H9 (cell line): ENCODE measurements around the gene OR5M11. TPM values are rescaled to one million over a fixed set of nuclear protein-coding genes. Genes with fewer than 3 reads are reported as not detected.

Source experiments
- DNase-seq: peaks from one replicate; pipeline ENCODE4 v3.0.0-alpha.2; 2017
- H2AFZ ChIP-seq: one replicate; pipeline ENCODE4 v1.6.1; 2013; ENCODE audit warnings: mild to moderate bottlenecking, low read length, control low read depth, moderate library complexity
- H2AK5ac ChIP-seq: 2 replicates; pipeline ENCODE4 v1.6.1; 2013; ENCODE audit warnings: low read length, control low read depth, mixed read lengths; ENCODE audit not compliant: insufficient read length
- H2BK120ac ChIP-seq: one replicate; pipeline ENCODE4 v1.6.1; 2013; ENCODE audit warnings: low read depth, mild to moderate bottlenecking, low read length, control low read depth, inconsistent platforms; ENCODE audit not compliant: poor library complexity, severe bottlenecking
- H2BK12ac ChIP-seq: 2 replicates; pipeline ENCODE4 v1.6.1; 2013; ENCODE audit warnings: low read length, control low read depth, mixed read lengths, low read depth; ENCODE audit not compliant: insufficient read length
- H2BK15ac ChIP-seq: 2 replicates; pipeline ENCODE4 v1.6.1; 2013; ENCODE audit warnings: low read depth, low read length, control low read depth
- H2BK20ac ChIP-seq: one replicate; pipeline ENCODE4 v1.6.1; 2013; ENCODE audit warnings: low read depth, mild to moderate bottlenecking, low read length, control low read depth, inconsistent platforms; ENCODE audit not compliant: poor library complexity, severe bottlenecking
- H2BK5ac ChIP-seq: 2 replicates; pipeline ENCODE4 v1.6.1; 2013; ENCODE audit warnings: low read length, control low read depth, mixed read lengths; ENCODE audit not compliant: insufficient read length
- H3K14ac ChIP-seq: 2 replicates; pipeline ENCODE4 v1.6.1; 2013; ENCODE audit warnings: low read length, control low read depth; ENCODE audit not compliant: insufficient read depth
- H3K18ac ChIP-seq: 2 replicates; pipeline ENCODE4 v1.6.1; 2013; ENCODE audit warnings: low read depth, mild to moderate bottlenecking, mixed read lengths, low read length, control low read depth; ENCODE audit not compliant: insufficient read length
- H3K23ac ChIP-seq: 2 replicates; pipeline ENCODE4 v1.6.1; 2013; ENCODE audit warnings: low read length, control low read depth, mixed read lengths, low read depth; ENCODE audit not compliant: insufficient read length
- H3K23me2 ChIP-seq: 2 replicates; pipeline ENCODE4 v1.6.1; 2013; ENCODE audit warnings: low read depth, mild to moderate bottlenecking, mixed read lengths, low read length, control low read depth; ENCODE audit not compliant: insufficient read length, poor library complexity, severe bottlenecking
- H3K27ac ChIP-seq: 2 replicates; pipeline ENCODE4 v1.5.1; 2013; ENCODE audit warnings: low read length, control low read depth, mixed read lengths, low read depth; ENCODE audit not compliant: insufficient read length
- H3K27me3 ChIP-seq: 2 replicates; pipeline ENCODE4 v1.6.1; 2013; ENCODE audit warnings: low read length, control low read depth, inconsistent platforms; ENCODE audit not compliant: insufficient read depth
- H3K4ac ChIP-seq: 2 replicates; pipeline ENCODE4 v1.6.1; 2013; ENCODE audit warnings: low read depth, mild to moderate bottlenecking, control low read depth, inconsistent platforms, low read length, moderate library complexity
- H3K4me1 ChIP-seq: 2 replicates; pipeline ENCODE4 v1.6.1; 2013; ENCODE audit warnings: low read length, control low read depth, inconsistent platforms; ENCODE audit not compliant: insufficient read depth
- H3K4me2 ChIP-seq: 2 replicates; pipeline ENCODE4 v1.6.1; 2013; ENCODE audit warnings: low read length, control low read depth, mixed read lengths; ENCODE audit not compliant: insufficient read length, insufficient read depth
- H3K56ac ChIP-seq: 2 replicates; pipeline ENCODE4 v1.6.1; 2013; ENCODE audit warnings: low read depth, mild to moderate bottlenecking, mixed read lengths, low read length, control low read depth; ENCODE audit not compliant: insufficient read length
- H3K79me1 ChIP-seq: 2 replicates; pipeline ENCODE4 v1.6.1; 2013; ENCODE audit warnings: low read depth, mild to moderate bottlenecking, moderate library complexity, low read length, control low read depth, inconsistent platforms; ENCODE audit not compliant: insufficient read depth, poor library complexity, severe bottlenecking
- H3K79me2 ChIP-seq: 2 replicates; pipeline ENCODE4 v1.6.1; 2013; ENCODE audit warnings: low read length, control low read depth, inconsistent platforms; ENCODE audit not compliant: insufficient read depth
- H3K9ac ChIP-seq: 2 replicates; pipeline ENCODE4 v1.6.1; 2013; ENCODE audit warnings: low read length, control low read depth, mixed read lengths; ENCODE audit not compliant: insufficient read length; ENCODE audit errors: extremely low read depth
- H3K9me3 ChIP-seq: one replicate; pipeline ENCODE4 v1.6.1; 2013; ENCODE audit warnings: low read depth, low read length, inconsistent platforms; ENCODE audit not compliant: control insufficient read depth
- H3T11ph ChIP-seq: one replicate; pipeline ENCODE4 v1.6.1; 2013; ENCODE audit warnings: mild to moderate bottlenecking, low read length, control low read depth, inconsistent platforms
- H4K20me1 ChIP-seq: one replicate; pipeline ENCODE4 v1.6.1; 2013; ENCODE audit not compliant: control insufficient read depth, insufficient read length, insufficient read depth
- H4K5ac ChIP-seq: 2 replicates; pipeline ENCODE4 v1.6.1; 2013; ENCODE audit warnings: low read depth, mild to moderate bottlenecking, mixed read lengths, low read length, control low read depth; ENCODE audit not compliant: insufficient read length
- H4K8ac ChIP-seq: replicated peaks from 2 replicates; pipeline ENCODE4 v1.6.1; 2013; ENCODE audit warnings: low read length, control low read depth, mixed read lengths, low read depth; ENCODE audit not compliant: insufficient read length
- H4K91ac ChIP-seq: 2 replicates; pipeline ENCODE4 v1.6.1; 2013; ENCODE audit warnings: low read depth, mild to moderate bottlenecking, moderate library complexity, mixed read lengths, low read length, control low read depth; ENCODE audit not compliant: insufficient read length
- H3K27ac Mint-ChIP-seq, 3 experiments: 2 replicates in 2 of 3; 3 replicates in 1 of 3; pipeline ENCODE4 v1.8.0; 2020 to 2021; ENCODE audit warnings: mixed read lengths in 3 of 3, mild to moderate bottlenecking in 1 of 3, moderate library complexity in 1 of 3
- H3K27me3 Mint-ChIP-seq: 2 replicates; pipeline ENCODE4 v1.8.0; 2021; ENCODE audit warnings: low read depth, mild to moderate bottlenecking, moderate library complexity, mixed read lengths
- H3K36me3 Mint-ChIP-seq, 3 experiments: 2 replicates in 2 of 3; 3 replicates in 1 of 3; pipeline ENCODE4 v1.8.0; 2020 to 2021; ENCODE audit warnings: low read depth in 3 of 3, mixed read lengths in 3 of 3; ENCODE audit not compliant: insufficient read depth in 1 of 3
- H3K4me1 Mint-ChIP-seq, 2 experiments: 2 replicates each; pipeline ENCODE4 v1.8.0; 2020; ENCODE audit warnings: mixed read lengths in 2 of 2
- H3K4me3 Mint-ChIP-seq, 2 experiments: 2 replicates in 1 of 2; 3 replicates in 1 of 2; pipeline ENCODE4 v1.8.0; 2020 to 2021; ENCODE audit warnings: mild to moderate bottlenecking in 2 of 2, mixed read lengths in 2 of 2, moderate library complexity in 1 of 2
- H3K9me3 Mint-ChIP-seq, 2 experiments: 2 replicates in 1 of 2; 3 replicates in 1 of 2; pipeline ENCODE4 v1.8.0; 2020; ENCODE audit warnings: mild to moderate bottlenecking in 2 of 2, mixed read lengths in 2 of 2, moderate library complexity in 1 of 2
- WGBS: extraction: QIAGEN DNeasy Blood & Tissue Kit; methylation state at CpG from one replicate; pipeline ENCODE4 v1.1.7; 2013; ENCODE audit warnings: missing lambda C conversion rate, low lambda C conversion rate, mixed read lengths; ENCODE audit not compliant: insufficient read length; ENCODE audit errors: extremely low coverage; 5-methylcytosine and 5-hydroxymethylcytosine counted together
- total RNA-seq: library from RNA; stranded (reverse); gene quantifications from 2 replicates; pipeline ENCODE4 v1.2.1, GENCODE V29; 2021
- TF ChIP-seq, protein P1 (sequence below): fragments of 200-600 bp; sonication (generic); conservative IDR thresholded peaks from 3 replicates; pipeline ENCODE4 v1.8.0; 2021; ENCODE audit warnings: antibody characterized with exemption, mild to moderate bottlenecking

The OR5M11 gene
- total RNA-seq, 1 experiment from 2014 or later = not detected

DNA sequence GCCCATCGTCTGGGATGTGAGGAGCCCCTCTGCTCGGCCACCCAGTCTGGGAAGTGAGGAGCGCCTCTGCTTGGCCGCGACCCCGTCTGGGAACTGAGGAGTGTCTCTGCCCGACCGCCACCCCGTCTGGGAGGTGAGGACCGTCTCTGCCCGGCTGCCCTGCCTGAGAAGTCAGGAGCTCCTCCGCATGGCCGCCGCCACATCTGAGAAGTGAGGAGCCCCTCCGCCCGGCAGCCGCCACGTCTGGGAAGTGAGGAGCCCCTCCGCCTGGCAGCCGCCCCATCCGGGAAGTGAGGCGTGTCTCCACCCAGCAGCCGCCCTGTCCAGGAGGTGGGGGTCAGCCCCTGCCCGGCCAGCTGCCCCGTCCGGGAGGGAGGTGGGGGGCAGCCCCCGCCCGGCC, 46.0 kb downstream of the OR5M11 start:
- H3K4ac ChIP-seq = no peak overlapping the region
- H3K9ac ChIP-seq = no peak overlapping the region
- TF ChIP-seq, protein P1, sequence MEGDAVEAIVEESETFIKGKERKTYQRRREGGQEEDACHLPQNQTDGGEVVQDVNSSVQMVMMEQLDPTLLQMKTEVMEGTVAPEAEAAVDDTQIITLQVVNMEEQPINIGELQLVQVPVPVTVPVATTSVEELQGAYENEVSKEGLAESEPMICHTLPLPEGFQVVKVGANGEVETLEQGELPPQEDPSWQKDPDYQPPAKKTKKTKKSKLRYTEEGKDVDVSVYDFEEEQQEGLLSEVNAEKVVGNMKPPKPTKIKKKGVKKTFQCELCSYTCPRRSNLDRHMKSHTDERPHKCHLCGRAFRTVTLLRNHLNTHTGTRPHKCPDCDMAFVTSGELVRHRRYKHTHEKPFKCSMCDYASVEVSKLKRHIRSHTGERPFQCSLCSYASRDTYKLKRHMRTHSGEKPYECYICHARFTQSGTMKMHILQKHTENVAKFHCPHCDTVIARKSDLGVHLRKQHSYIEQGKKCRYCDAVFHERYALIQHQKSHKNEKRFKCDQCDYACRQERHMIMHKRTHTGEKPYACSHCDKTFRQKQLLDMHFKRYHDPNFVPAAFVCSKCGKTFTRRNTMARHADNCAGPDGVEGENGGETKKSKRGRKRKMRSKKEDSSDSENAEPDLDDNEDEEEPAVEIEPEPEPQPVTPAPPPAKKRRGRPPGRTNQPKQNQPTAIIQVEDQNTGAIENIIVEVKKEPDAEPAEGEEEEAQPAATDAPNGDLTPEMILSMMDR = no peak
- H3K56ac ChIP-seq = no peak overlapping the region
- no peak overlapping the region for H3K14ac ChIP-seq
- H2BK12ac ChIP-seq = no peak overlapping the region
- no peaks in the 10 kb centered on the region for H3K79me1 ChIP-seq
- no peak overlapping the region for H3K27ac Mint-ChIP-seq
- no peak overlapping the region for H3K4me2 ChIP-seq
- no peaks in the 10 kb centered on the region for H3K27me3 Mint-ChIP-seq
- H2BK20ac ChIP-seq = no peak overlapping the region
- no peak overlapping the region for H3T11ph ChIP-seq
- no peak overlapping the region for H3K18ac ChIP-seq
- no peak overlapping the region for H2AFZ ChIP-seq
- no peak overlapping the region for H4K5ac ChIP-seq
- no peaks in the 10 kb centered on the region for H4K20me1 ChIP-seq
- no peak overlapping the region for H2AK5ac ChIP-seq
- H4K91ac ChIP-seq = no peak overlapping the region
- H3K9me3 Mint-ChIP-seq = peaks cover 19 to 29% of the 10 kb centered on the region in 2 experiments
- no peak overlapping the region for H3K23ac ChIP-seq
- no peaks in the 10 kb centered on the region for H3K4me1 Mint-ChIP-seq
- DNase-seq = no peak
- WGBS = no CpG with 5 or more reads among the region's 28 CpGs
- H3K79me2 ChIP-seq = no peaks in the 10 kb centered on the region
- H2BK15ac ChIP-seq = no peak overlapping the region
- no peak overlapping the region for H2BK120ac ChIP-seq
- H2BK5ac ChIP-seq = no peak overlapping the region
- peaks cover 0 to 5% (median 5%) of the 10 kb centered on the region in 3 experiments; a peak in 2 of 7 replicates for H3K36me3 Mint-ChIP-seq
- no peaks in the 10 kb centered on the region for H3K27me3 ChIP-seq
- no peaks in the 10 kb centered on the region for H3K4me1 ChIP-seq
- no peaks in the 10 kb centered on the region for H3K23me2 ChIP-seq
- H4K8ac ChIP-seq = no peak overlapping the region
- no peak overlapping the region for H3K4me3 Mint-ChIP-seq
- H3K27ac ChIP-seq = no peak overlapping the region
- peaks cover 10% of the 10 kb centered on the region for H3K9me3 ChIP-seq
